IPS-18c (cell line): ENCODE data around the gene SENP8.

Source experiments
- H3K4me3 ChIP-seq: 2 replicates; pipeline ENCODE4 v1.7.0; 2013; ENCODE audit warnings: low read depth, mild to moderate bottlenecking, low read length, moderate library complexity; ENCODE audit not compliant: insufficient read depth
- H3K9me3 ChIP-seq: one replicate; pipeline ENCODE4 v1.6.1; 2013; ENCODE audit warnings: mild to moderate bottlenecking, low read length, moderate library complexity; ENCODE audit not compliant: control insufficient read depth, insufficient read depth

SENP8 gene

DNA sequence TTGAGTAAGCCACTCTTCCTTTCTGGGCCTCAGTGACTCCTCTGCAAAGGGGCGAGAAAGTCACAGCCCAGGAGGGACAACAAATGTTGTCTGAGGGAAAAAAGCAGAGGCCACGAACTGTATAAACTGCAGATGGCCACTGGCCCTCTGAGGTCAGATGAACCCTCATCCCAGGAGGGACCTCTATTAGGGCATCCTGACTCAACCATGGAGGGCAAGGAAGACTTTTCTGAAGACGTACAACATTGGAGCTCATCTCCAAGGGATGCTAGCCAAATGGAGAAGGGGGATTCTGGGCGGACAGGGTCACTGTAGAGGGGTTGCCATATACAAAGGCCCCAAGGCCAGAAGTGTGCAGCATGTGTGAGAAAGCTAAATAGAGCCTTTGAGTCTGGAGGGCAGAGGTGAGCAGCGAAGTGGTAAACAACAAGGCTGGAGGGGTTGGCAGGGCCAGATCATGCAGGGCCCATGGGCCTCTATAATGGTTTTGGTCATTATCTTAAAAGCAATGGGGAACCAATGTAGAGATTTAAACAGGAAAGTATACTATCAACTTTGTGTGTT is 62.6 kb downstream of the SENP8 start:
- Histone ChIP-seq H3K9me3 (no peaks in the 10 kb centered on the region), H3K4me3 (no peak overlapping the region)

- no peak overlapping the region for H3K4me3 ChIP-seq
- no peaks in the 10 kb centered on the region for H3K9me3 ChIP-seq
Observed at GRCh38 chr15:72182244-72182643, 64.0 kb downstream of the SENP8 start.

- H3K4me3 ChIP-seq, result no peak overlapping the region
- H3K9me3 ChIP-seq, result no peaks in the 10 kb centered on the region
Observed at GRCh38 chr15:72182673-72183072, 64.5 kb downstream of the SENP8 start.

DNA sequence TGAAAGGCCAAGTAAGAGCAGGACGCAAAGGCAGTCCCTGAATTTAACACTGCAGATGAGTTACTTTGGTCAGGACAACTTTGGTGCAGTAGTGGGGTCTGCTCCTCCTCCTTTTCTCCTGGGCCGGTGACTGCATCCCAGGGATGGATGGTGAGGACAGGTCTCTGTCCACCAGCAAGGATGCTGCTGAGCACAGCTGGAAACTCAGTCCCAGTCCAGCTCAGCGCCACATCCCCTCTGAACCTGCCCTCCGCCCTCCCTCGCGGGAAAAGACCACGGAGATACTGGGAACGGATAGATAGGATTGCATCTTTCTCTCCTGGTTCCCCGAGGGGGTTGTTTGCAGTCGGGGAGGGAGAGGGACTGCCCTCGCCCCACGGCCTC is 65.6 kb downstream of the SENP8 start:
- Histone ChIP-seq H3K9me3 (no peaks in the 10 kb centered on the region), H3K4me3 (peak overlapping the region; percentile 58; the same call in 1 of the 2 replicates)

- H3K9me3 ChIP-seq, result no peaks in the 10 kb centered on the region
- peak overlapping the region; percentile 58 for H3K4me3 ChIP-seq
Observed at GRCh38 chr15:72184165-72184811, 66.1 kb downstream of the SENP8 start.

DNA sequence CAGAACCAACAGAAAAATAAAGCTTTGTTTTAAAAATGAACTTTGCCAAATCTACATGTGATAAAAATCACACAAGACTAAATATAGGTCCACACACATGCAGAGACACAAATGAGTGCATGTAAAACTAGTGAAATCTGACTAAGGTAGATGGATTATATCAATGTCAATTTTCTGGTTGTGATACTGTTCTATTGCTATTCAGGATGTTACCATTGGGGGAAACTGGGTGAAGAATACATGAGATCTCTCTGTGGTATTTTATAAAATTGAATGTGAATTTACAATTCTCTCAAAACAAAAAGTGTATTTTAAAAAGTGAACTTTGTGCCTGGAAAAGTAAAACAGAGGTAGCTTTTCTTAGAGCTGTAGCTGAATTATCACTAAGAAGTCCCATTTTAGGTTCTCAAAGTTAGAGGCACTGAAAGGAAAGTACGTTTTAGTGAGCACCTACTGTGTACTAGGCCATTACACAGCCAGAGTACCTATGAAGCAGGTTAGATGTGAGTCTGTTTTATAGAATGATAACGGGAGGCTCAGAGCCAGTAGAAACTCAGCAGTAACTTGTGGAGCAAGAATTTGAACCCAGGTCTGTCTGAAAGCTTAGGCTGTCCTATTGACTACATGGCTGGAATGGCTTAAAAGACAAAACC is 71.2 kb downstream of the SENP8 start:
- H3K4me3 ChIP-seq, result no peak overlapping the region

GRCh38 chr15:72192416-72192815 is 74.2 kb downstream of the SENP8 start:
- Histone ChIP-seq H3K4me3 (no peak overlapping the region), H3K9me3 (no peaks in the 10 kb centered on the region)

More for the DNA sequence above, 71.2 kb downstream of the SENP8 start:
- H3K9me3 ChIP-seq, result no peaks in the 10 kb centered on the region
